Liver (tissue), 9 donors: Measurements from ENCODE around the gene SERP1. TPM values are rescaled to one million over a fixed set of nuclear protein-coding genes. Genes with fewer than 3 reads are reported as not detected.
"Not testable (repeated sequence)": the region's sequence is repeated elsewhere in the genome, so short reads cannot be mapped to it uniquely, and the experiment has no call there.

ENCODE experiments used
- DNase-seq: peaks from one replicate; pipeline ENCODE4 v3.0.0-alpha.2; 2017; ENCODE audit warnings: low spot score
- H3K27ac ChIP-seq, 2 donors: one replicate each; pipeline ENCODE4 v1.7.0; 2013; ENCODE audit warnings: inconsistent platforms in 2 of 2, low read length in 2 of 2, control low read depth in 1 of 2, low read depth in 1 of 2, mild to moderate bottlenecking in 1 of 2
- H3K27me3 ChIP-seq, 4 donors: one replicate each; pipeline versions ENCODE4 v1.6.1 to v1.7.0; 2013; ENCODE audit warnings: low read length in 3 of 4, inconsistent platforms in 1 of 4, mild to moderate bottlenecking in 1 of 4, moderate library complexity in 1 of 4; ENCODE audit not compliant: control insufficient read depth in 4 of 4, insufficient read depth in 4 of 4
- H3K36me3 ChIP-seq, 4 donors: one replicate each; pipeline versions ENCODE4 v1.6.1 to v1.7.0; 2013; ENCODE audit warnings: low read length in 3 of 4, mild to moderate bottlenecking in 3 of 4, low read depth in 1 of 4, moderate library complexity in 1 of 4; ENCODE audit not compliant: control insufficient read depth in 4 of 4, insufficient read depth in 3 of 4
- H3K4me1 ChIP-seq, 4 donors: one replicate each; pipeline versions ENCODE4 v1.6.1 to v1.7.0; 2013; ENCODE audit warnings: low read length in 3 of 4, mild to moderate bottlenecking in 3 of 4, moderate library complexity in 1 of 4; ENCODE audit not compliant: control insufficient read depth in 4 of 4, insufficient read depth in 4 of 4
- H3K4me3 ChIP-seq, 3 donors: one replicate each; pipeline versions ENCODE4 v1.6.1 to v1.7.0; 2013; ENCODE audit warnings: low read length in 3 of 3, control low read depth in 1 of 3, low read depth in 1 of 3, mild to moderate bottlenecking in 1 of 3
- H3K9ac ChIP-seq, 2 donors: one replicate each; pipeline ENCODE4 v1.7.0; 2013; ENCODE audit warnings: low read length in 2 of 2, mild to moderate bottlenecking in 2 of 2, moderate library complexity in 2 of 2, control low read depth in 1 of 2, low read depth in 1 of 2
- H3K9me3 ChIP-seq, 4 donors: one replicate each; pipeline versions ENCODE4 v1.6.1 to v1.7.0; 2013; ENCODE audit warnings: low read length in 3 of 4; ENCODE audit not compliant: control insufficient read depth in 4 of 4
- ATF3 ChIP-seq: IDR thresholded peaks from 2 replicates; pipeline ENCODE4 v1.6.1; 2016; ENCODE audit warnings: antibody characterized with exemption
- CTCF ChIP-seq: fragments of 150-350 bp; IDR thresholded peaks from 2 replicates; pipeline ENCODE4 v1.5.1; 2017; ENCODE audit warnings: improper control_type of control experiment, low read depth, low read length; ENCODE audit not compliant: missing input control
- EGR1 ChIP-seq, 2 donors: IDR thresholded peaks; 2 replicates each; pipeline ENCODE4 v1.6.1; 2016 to 2018; ENCODE audit warnings: antibody characterized with exemption in 2 of 2, low read depth in 2 of 2
- FOXA2 ChIP-seq: IDR thresholded peaks from 2 replicates; pipeline ENCODE4 v1.6.1; 2016; ENCODE audit warnings: antibody characterized with exemption
- GABPA ChIP-seq, 2 donors: IDR thresholded peaks in 1 of 2; conservative IDR thresholded peaks in 1 of 2; 2 replicates each; pipeline ENCODE4 v1.6.1; 2016; ENCODE audit warnings: antibody characterized with exemption in 2 of 2, mild to moderate bottlenecking in 1 of 2, moderate library complexity in 1 of 2
- HNF4A ChIP-seq, 2 donors: conservative IDR thresholded peaks; 2 replicates each; pipeline ENCODE4 v1.6.1; 2016; ENCODE audit warnings: antibody characterized with exemption in 2 of 2, mild to moderate bottlenecking in 2 of 2
- HNF4G ChIP-seq: IDR thresholded peaks from 2 replicates; pipeline ENCODE4 v1.6.1; 2016; ENCODE audit warnings: antibody characterized with exemption
- MAX ChIP-seq: IDR thresholded peaks from 2 replicates; pipeline ENCODE4 v1.6.1; 2016; ENCODE audit warnings: antibody characterized with exemption
- NR2F2 ChIP-seq: IDR thresholded peaks from 2 replicates; pipeline ENCODE4 v1.6.1; 2016; ENCODE audit warnings: antibody characterized with exemption
- RAD21 ChIP-seq, 2 donors: IDR thresholded peaks; 2 replicates each; pipeline ENCODE4 v1.6.1; 2016; ENCODE audit warnings: antibody characterized with exemption in 2 of 2, mild to moderate bottlenecking in 2 of 2
- REST ChIP-seq: IDR thresholded peaks from 2 replicates; pipeline ENCODE4 v1.6.1; 2016; ENCODE audit warnings: antibody characterized with exemption, mild to moderate bottlenecking
- RXRA ChIP-seq, 2 donors: IDR thresholded peaks; 2 replicates each; pipeline ENCODE4 v1.6.1; 2017 to 2018; ENCODE audit warnings: antibody characterized with exemption in 2 of 2, mild to moderate bottlenecking in 1 of 2
- SP1 ChIP-seq: IDR thresholded peaks from 2 replicates; pipeline ENCODE4 v1.6.1; 2018; ENCODE audit warnings: antibody characterized with exemption, mild to moderate bottlenecking
- TAF1 ChIP-seq: conservative IDR thresholded peaks from 2 replicates; pipeline ENCODE4 v1.6.1; 2016; ENCODE audit warnings: antibody characterized with exemption, mild to moderate bottlenecking
- YY1 ChIP-seq: IDR thresholded peaks from 2 replicates; pipeline ENCODE4 v1.6.1; 2016; ENCODE audit warnings: antibody characterized with exemption, mild to moderate bottlenecking
- ZBTB33 ChIP-seq: IDR thresholded peaks from 2 replicates; pipeline ENCODE4 v1.6.1; 2016; ENCODE audit warnings: antibody characterized with exemption
- WGBS: extraction: QIAGEN DNeasy Blood & Tissue Kit; methylation state at CpG from one replicate; pipeline ENCODE4 v1.1.7; 2013; 5-methylcytosine and 5-hydroxymethylcytosine counted together
- polyA plus RNA-seq, 2 donors: library from polyadenylated mRNA; stranded (reverse) in 1 of 2; unstranded in 1 of 2; fragments of 200-250 nt in 1 of 2; fragments of >200 nt in 1 of 2; fragmentation: Nextera tagmentation in 1 of 2; extraction: Ambion mirVana in 1 of 2; gene quantifications; one replicate each; pipeline versions ENCODE4 v1.2.1 to v1.2.3, GENCODE V29; 2013 to 2015
- total RNA-seq, 2 donors: library from RNA; depleted of rRNA; stranded (reverse); fragments of >200 nt; gene quantifications; one replicate each; pipeline ENCODE4 v1.2.3, GENCODE V29; 2014
- donor health status: healthy.
- donor health status: healthy.
- donor health status: healthy.
- donor health status: healthy.
- donor health status: healthy.

Gene SERP1
- total and polyA plus RNA-seq, 4 donors: 116 to 254 (median 182) TPM

GRCh38 chr3:150503402-150504099 is 42.7 kb downstream of the SERP1 start:
- H3K4me3 ChIP-seq: no peak overlapping the region
- no peak overlapping the region for H3K9ac ChIP-seq
- H3K27ac ChIP-seq: no peak overlapping the region
- no peaks in the 10 kb centered on the region for H3K9me3 ChIP-seq
- no peaks in the 10 kb centered on the region for H3K27me3 ChIP-seq
- DNase-seq: no peak
- H3K4me1 ChIP-seq: no peaks in the 10 kb centered on the region
- 94% methylated on average over 5 of the region's 5 CpGs for WGBS
- H3K36me3 ChIP-seq: no peaks in the 10 kb centered on the region
- TF ChIP-seq HNF4A (conservative IDR thresholded peaks at IDR 0.05) (no peak), ZBTB33 (no peak), TAF1 (no peak), GABPA (IDR thresholded peaks at IDR 0.05 in 1 of 2, conservative IDR thresholded peaks at IDR 0.05 in 1 of 2) (no peak), RXRA (IDR thresholded peaks at IDR 0.05) (no peak), ATF3 (no peak), SP1 (no peak), HNF4G (no peak), RAD21 (IDR thresholded peaks at IDR 0.05) (no peak)

- H3K9ac ChIP-seq, H3K27ac ChIP-seq, H3K27me3 ChIP-seq, H3K36me3 ChIP-seq, H3K9me3 ChIP-seq, DNase-seq, H3K4me1 ChIP-seq, H3K4me3 ChIP-seq: not testable (repeated sequence)
- 98% methylated on average over 1 of the region's 1 CpG for WGBS
These were observed 45.3 kb downstream of the SERP1 start for GRCh38 chr3:150500960-150501359.

- DNase-seq: no peak
- 65% methylated on average over 2 of the region's 2 CpGs for WGBS
- Histone ChIP-seq H3K27ac (no peak overlapping the region), H3K4me3 (no peak overlapping the region), H3K4me1 (no peaks in the 10 kb centered on the region), H3K9ac (no peak overlapping the region), H3K36me3 (no peaks in the 10 kb centered on the region), H3K9me3 (no peaks in the 10 kb centered on the region), H3K27me3 (no peaks in the 10 kb centered on the region)
- TF ChIP-seq RAD21 (IDR thresholded peaks at IDR 0.05) (no peak), REST (no peak), YY1 (no peak), TAF1 (no peak), HNF4G (no peak), GABPA (IDR thresholded peaks at IDR 0.05 in 1 of 2, conservative IDR thresholded peaks at IDR 0.05 in 1 of 2) (no peak), NR2F2 (no peak), CTCF (no peak), ZBTB33 (no peak), FOXA2 (no peak), EGR1 (IDR thresholded peaks at IDR 0.05; ENCODE audit: low read depth in 2 of 2) (no peak), HNF4A (conservative IDR thresholded peaks at IDR 0.05) (no peak), MAX (no peak)
These were observed 48.3 kb downstream of the SERP1 start for GRCh38 chr3:150497956-150498355.
